22Rv1 (cell line): ENCODE data around the gene RNFT2.

Source experiments
- CTCF ChIP-seq: fragments of 450-650 bp; IDR thresholded peaks from 2 replicates; pipeline ENCODE4 v1.5.1; 2017; ENCODE audit warnings: mild to moderate bottlenecking
- ZFX ChIP-seq: fragments of 450-650 bp; IDR thresholded peaks from 2 replicates; pipeline ENCODE4 v1.6.1; 2017; ENCODE audit warnings: antibody characterized with exemption, borderline replicate concordance

- TF ChIP-seq CTCF, result no peak
- TF ChIP-seq ZFX, result no peak
Measured at GRCh38 chr12:116760622-116761020, 22.5 kb downstream of the RNFT2 start.
